Measurements from ENCODE around the gene LAS1L.

- no peak for TF ChIP-seq EZH2 (IDR thresholded peaks at IDR 0.05; ENCODE audit: insufficient read depth, poor library complexity, severe bottlenecking)
- no peak for TF ChIP-seq EZH2phosphoT487 (IDR thresholded peaks at IDR 0.05; ENCODE audit: insufficient read depth, low read depth)
Measured at GRCh38 chrX:65491620-65492019, 43.0 kb downstream of the LAS1L start.
